ENCODE data around the gene ELMOD1.

DNA sequence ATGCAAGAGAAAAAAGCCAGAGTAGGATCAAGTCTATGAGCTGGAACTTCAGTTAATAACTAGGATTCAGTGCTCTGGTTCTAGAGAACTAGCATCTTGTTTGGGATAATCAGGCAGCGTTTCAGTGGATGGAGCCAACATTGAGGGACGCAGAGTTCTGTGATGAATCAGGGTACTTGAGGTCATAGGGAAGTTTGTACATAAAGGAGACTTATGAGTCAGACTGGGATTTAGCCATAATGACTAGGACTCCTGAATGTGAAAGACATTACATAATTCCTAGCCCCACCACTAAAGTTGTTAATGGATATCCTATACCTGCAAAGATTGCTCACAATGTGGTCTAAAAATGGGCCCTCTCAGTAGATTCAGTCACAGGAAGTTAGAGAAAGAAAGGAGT lies 114.1 kb downstream of the ELMOD1 start:
- TF ChIP-seq CTCF (conservative IDR thresholded peaks at IDR 0.05; ENCODE audit: low read length) = no peak
- TF ChIP-seq EZH2phosphoT487 (IDR thresholded peaks at IDR 0.05; ENCODE audit: borderline replicate concordance, low read depth, low read length) = no peak

All from OCI-LY7 (cell line).